Activated CD8-positive, alpha-beta memory T cell treated with anti-CD3 and anti-CD28 coated beads, Interleukin-2, amount 50 U/mL, for 4 hours (primary cell): ENCODE measurements around the gene DCAF10.
A peak's percentile ranks its signal among the peaks of the same experiment; 100 is the strongest.
"Not testable (repeated sequence)": the region's sequence is repeated elsewhere in the genome, so short reads cannot be mapped to it uniquely, and the experiment has no call there.

Source experiments
- DNase-seq: peaks from one replicate; pipeline ENCODE4 v3.0.0-alpha.2; 2020

The DCAF10 gene

DNA sequence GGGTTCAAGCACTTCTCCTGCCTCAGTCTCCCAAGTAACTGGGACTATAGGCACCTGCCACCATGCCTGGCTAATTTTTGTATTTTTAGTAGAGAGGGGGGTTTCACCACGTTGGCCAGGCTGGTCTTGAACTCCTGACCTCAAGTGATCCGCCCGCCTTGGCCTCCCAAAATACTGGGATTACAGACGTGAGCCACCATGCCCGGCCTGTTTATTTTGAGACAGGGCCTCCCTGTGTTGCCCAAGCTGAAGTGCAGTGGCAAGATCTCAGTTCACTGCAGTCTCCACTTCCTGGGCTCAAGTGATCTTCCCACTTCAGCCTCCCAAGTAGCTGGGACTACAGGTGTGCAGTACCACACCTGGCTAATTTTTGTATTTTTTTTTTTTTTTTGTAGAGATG is 109.2 kb downstream of the DCAF10 start:
- DNase-seq, result not testable (repeated sequence)

DNA sequence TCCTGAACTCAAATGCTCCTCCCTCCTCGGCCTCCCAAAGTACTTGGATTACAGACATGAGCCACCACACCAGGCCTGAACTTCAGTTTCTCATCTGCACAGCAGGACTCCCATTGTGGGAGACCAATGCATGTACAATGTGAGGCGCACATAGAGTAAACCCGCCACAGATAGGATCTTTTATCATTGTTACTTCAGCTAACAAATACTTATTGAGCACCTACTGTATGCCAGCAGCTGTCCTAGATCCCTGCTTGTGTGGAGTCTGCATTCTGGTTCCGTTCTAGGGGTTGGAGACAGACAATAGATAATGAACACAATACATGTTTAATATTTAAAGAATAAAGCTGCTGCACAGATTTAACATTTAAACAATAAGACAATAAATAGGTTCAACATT is 109.7 kb downstream of the DCAF10 start:
- no peak for DNase-seq

DNA sequence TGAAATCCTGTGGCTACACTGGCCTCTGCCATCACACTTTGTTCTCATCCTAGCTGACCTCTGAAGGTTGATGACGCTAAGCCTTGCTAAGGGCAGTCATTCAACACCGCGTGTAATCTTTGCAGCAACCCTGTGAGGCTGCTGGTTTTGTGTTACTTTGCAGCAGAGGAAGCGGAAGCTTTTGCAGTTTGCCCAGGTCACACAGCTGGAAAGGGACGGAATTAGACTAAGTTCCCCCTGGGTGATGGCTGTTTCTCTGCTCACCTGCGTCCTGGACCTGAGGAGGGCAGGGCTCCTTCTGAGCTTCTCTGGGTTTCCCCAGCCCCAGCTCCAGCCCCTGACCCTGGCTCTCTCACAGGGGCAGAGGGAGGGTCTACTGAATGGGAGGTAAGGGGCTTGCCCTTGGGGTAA is 110.7 kb downstream of the DCAF10 start:
- DNase-seq, result no peak

DNA sequence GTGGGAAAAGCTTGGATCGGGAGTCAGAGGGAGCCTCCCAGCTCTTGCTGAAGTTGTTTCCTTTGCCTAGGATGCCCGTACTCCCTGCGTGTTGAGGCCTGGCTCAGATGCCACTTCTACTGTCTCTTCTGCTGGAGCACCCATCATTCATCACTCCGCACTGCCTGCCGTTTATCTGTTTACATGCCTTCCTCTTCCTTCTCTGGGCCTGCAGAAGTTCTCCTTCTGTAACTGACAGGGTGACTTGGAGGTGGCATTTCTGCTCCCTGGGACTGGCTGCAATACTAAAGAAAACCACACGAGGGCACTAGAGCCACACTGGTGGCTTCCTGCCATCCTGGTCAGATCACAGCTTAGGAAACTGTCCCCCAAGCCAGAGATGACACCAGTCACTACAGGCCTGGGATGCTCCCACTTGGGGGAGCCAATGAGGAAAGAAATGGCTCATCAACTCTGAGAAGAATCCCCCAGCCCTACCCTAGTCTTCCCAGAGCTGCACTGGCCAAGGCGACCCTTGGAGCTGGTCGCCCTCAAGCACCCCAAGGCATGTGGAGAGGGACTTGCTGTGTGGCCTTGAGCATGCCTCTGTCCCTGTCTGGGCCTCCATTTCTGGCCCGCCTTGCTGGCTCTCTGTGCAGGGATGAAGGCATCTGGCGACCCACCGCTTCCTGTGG is 113.0 kb downstream of the DCAF10 start:
- peak; percentile 81 for DNase-seq

DNA sequence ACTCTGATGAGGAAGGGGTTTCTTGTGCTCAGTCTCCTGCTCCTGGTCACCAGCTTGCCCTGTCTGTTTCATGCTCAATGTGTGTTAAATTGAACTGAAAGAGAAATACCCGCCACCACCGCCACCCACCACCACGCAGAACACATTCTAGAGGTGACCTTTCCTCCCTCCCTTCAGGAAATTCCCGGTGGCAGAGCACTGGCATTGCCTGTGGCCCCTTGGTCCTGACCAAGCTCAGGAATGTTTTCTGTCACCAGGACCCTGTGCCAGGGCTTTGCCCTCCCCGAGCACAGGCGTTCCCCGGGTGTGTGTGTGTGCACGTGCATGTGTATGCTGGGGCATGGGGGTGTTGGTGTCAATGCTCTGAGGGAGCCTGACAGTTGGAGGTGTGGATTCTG is 113.6 kb downstream of the DCAF10 start:
- DNase-seq, result no peak

DNA sequence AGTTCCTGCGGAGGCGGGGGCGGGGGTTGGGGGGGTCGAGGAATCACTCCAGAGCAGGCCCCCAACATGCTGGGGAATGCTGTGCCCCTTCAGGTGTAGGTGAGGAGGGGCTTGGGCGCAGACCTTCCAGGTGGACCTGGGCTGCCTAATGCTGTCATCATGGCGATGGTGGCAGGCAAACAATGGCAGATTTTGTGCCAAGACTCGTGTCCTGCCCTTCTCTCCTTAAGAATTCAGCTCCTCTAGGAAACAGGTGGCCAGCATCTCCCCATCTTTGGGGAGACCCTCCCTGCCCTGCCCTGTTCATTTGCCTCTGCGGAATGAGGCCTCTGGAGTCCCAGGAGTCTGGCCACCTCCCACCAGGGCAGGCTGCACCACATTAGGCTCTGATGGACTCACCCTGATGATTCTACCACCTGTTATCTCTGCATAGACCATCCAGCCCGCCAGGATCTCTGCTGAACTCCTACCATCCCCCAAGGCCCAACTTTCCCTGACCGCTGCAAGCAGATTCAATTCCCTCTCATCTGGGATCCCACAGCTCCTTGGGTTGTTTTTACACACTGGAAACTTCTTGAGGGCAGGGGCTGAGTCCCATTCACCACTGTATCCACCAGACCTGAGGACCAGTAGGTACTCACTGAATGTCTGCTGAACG is 114.2 kb downstream of the DCAF10 start:
- no peak for DNase-seq

DNA sequence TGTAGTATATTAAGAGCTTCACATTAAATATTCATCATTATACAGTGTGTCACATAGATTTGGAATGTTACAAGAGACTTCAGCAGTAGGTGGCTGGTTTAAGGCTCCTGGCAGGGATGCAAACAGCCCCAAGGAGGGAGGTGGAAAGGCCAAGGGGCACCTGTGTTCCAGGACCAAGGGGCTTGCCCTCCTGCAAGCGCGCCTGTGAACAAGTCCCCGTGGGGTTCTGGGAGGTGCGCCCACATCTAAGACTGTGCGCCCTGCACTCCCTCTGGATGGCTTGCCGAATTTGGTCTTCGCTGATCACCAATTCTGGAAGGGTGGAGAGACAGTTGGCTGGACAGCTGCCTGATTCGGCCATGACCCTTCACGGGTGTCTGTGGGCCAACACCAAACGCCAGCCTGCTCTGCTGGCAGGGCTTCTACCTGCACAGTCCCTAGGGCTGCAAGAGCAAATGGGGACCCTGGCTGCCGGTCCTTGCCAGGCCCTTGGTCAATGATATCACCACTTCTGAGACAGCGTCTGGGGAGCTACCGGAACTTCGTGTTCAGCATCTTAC is 115.4 kb downstream of the DCAF10 start:
- no peak for DNase-seq

DNA sequence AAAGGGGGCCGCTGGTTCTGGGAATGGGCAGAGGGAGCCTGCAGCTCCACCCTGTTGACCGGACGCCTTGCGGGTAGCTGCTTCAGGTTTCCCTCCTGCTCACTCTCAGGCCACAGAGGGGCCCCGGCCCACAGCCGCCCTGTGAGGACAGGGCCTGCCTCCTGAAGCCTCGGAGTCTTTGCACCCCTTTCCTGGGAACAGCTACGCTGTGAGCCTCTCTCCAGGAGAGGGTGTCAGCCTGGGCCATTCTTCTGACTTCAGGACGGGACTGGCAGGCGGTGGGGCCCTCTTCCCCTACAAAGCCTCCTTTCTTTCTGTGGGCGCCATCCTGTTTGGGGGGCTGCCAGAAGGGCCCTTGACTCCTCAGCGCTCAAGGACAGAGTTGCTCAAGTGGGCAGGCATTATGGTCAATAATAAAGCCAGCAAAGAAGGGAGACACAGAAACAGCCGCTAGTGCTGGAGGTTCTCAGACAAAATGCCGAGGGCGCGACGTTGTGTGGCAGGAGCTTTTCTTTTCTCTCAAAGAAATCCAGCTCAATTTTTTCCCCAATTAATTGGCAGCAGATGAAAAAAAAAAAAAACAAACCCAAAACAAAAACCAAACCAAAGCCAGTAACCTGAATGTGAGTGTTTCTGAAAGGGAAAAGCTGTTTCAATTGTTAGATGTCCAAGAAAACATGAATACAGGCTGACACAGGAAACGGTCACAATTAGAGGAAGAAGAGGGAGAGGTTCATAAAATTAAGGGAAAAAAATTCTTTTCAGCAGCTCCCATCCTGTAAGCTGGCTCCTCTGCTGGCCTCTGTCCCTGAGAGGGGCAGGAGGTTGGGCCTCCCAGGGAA is 116.1 kb downstream of the DCAF10 start:
- no peak for DNase-seq
